Globus pallidus (tissue), 1 donor: ENCODE data around the gene TOGARAM2.
"Not testable (repeated sequence)": the region's sequence is repeated elsewhere in the genome, so short reads cannot be mapped to it uniquely, and the experiment has no call there.

Experiments used
- DNase-seq: peaks from one replicate; pipeline ENCODE4 v3.0.0-alpha.2; 2015; ENCODE audit warnings: low spot score

The TOGARAM2 gene

GRCh38 chr2:28977176-28977875 is 3.8 kb upstream of the TOGARAM2 start:
- no peak for DNase-seq

- DNase-seq, result not testable (repeated sequence)
These were observed 3.1 kb upstream of the TOGARAM2 start for GRCh38 chr2:28978001-28978400.

- no peak for DNase-seq
These were observed 2.5 kb upstream of the TOGARAM2 start for GRCh38 chr2:28978606-28979005.

DNA sequence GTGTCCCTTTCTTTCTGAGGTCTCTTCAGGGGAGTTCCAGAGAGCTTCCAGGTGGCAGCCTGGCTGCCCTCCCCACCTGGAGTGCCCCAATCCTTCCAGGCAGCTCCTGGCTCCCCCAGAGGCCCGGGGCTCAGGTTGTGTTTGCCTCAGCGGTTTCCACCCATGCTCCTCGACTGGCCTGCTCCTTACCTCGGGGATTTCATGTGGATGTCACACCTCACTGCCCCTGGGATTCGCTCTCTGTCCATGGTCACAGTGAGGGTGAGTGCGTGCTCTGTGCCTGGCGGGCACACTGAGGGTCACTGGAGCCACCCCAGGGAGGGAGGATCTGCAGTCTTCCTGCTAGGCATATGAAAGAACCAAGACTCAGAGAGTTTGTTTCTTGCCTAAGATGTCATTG is 2.1 kb upstream of the TOGARAM2 start:
- DNase-seq, result no peak

DNA sequence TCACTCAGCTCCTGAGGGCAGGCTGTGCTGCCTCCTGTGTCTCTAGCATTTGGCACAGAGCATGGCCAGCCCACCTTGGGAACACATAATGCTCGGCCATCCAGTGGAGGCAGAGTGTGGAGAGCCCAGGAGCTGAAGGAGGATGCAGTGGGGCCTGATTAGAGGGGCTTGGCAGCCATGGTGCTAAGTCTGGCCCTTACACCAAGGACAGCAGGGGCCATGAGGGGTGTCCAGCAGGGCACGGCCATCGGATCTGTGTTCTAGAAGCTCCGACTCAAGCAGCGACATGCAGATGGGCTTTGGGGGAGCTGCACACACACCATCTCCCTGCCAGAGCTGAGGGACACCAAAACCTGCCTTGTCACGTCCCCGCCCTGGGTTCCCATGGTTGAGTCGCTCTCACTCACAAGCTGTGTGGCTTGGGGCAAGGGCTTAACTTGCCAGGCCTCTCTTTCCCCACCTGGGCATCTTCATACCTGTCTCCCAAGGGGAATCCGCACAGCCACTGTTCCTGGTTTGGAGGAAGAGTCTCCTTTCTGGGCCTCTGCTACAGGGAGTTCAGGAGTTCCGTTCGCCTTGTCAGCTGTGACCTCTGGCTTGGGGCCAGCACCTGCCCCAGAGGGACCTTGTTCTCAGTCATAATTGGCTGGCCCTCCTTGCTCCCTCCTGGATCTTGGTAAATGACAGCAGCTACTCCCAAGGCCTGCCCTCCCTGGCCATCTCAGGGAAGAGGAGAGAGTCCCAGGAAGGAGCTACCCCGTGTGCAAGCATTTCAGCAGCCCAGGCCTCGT is 1.3 kb upstream of the TOGARAM2 start:
- DNase-seq, result no peak

DNA sequence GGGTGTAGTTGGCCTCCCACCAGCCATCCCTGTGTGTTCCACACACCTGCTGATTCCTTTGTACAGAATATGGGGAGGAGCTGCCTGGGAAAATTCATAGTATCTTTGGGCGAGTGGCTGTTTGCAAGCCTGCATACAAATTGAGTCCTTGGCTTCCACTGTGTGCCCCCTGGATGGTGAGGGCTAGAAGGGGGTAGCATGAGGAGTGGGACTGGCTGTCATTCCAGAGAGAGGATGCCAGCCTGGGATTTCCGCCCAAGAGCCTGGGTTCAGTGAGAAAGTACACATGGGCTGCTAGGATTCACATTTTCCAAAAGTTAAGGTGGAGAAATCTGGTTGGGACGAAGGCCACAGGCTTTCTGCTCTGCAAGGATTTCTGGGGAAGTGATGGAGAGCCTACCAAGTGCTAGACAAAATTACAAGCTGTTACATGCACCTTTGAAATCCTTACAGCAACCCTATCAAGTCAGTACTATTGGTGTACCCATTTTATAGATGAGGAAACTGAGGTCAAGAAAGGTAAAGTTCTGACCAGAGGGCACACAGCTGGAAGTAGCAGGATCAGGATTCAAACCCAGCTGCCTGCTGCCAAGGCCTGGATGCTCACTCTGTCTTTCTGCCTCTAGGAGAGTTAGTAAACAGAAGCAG is 606 bp upstream of the TOGARAM2 start:
- peak; percentile 55 for DNase-seq

- no peak for DNase-seq
These were observed 700 bp downstream of the TOGARAM2 start for GRCh38 chr2:28981620-28982376.

GRCh38 chr2:28982381-28982950 is 1.4 kb downstream of the TOGARAM2 start:
- no peak for DNase-seq

DNA sequence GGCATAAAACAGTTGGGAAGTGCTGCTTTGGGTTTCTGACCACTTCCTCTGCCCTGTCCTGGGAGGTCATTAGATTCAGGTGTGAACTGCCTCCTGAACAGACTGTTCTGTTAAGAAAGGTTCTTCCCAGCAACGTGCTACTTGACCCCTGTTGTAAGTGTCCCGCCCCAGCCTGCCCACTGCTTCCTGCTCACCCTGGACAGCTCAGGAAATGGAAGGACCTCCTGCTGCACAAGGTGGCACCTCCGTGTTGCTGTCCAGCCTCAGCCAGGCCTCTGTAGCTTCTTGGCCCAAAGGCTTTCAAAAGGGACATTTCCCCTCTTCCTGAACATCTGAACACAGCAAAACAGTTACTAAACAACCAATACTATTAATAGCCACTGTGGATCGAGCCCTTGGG is 5.3 kb downstream of the TOGARAM2 start:
- DNase-seq, result no peak

GRCh38 chr2:28989973-28990372 is 8.9 kb downstream of the TOGARAM2 start:
- DNase-seq, result no peak

DNA sequence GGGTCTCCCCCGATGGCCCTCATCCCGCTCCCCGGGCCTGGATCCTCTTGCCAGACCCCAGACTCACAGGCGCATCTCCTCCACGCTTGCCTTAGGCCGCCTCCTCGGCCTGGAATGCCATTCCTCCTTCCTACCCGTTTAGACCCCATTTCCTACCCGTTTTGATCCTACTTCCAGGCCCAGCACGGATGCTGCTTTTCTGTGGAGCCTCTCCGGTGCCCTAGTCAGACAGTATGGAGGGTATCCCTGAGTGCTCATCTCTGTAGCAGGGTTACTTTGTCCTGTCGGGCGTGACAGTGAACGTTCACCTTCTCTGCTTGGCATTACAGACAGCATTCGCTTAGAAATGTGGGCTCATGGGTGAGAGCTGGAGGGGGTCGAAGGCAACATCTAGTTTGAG is 9.3 kb downstream of the TOGARAM2 start:
- no peak for DNase-seq

- no peak for DNase-seq
These were observed 9.9 kb downstream of the TOGARAM2 start for GRCh38 chr2:28991021-28991420.

- DNase-seq, result no peak
These were observed 10.4 kb downstream of the TOGARAM2 start for GRCh38 chr2:28991460-28991859.

GRCh38 chr2:28993206-28993960 is 12.3 kb downstream of the TOGARAM2 start:
- DNase-seq, result no peak

DNA sequence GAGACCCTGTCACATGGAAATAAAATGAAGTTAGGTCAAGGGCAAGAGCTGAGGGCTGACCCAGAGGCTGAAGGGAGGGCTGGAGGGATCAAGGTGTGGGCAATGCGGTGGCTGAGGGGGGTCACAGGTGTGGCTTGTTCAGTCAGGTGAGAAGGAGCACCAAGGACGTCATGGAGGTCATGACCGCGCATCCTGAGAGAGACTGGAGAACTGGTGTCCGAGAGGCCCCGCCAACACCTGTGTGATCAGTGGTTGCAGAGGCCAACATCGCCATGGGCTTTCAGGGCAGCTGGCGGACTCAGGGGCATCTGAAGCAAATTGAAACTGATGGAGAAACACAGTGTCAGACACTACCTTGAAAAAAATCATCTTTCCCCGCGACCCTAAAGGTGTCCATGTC is 13.0 kb downstream of the TOGARAM2 start:
- no peak for DNase-seq

DNA sequence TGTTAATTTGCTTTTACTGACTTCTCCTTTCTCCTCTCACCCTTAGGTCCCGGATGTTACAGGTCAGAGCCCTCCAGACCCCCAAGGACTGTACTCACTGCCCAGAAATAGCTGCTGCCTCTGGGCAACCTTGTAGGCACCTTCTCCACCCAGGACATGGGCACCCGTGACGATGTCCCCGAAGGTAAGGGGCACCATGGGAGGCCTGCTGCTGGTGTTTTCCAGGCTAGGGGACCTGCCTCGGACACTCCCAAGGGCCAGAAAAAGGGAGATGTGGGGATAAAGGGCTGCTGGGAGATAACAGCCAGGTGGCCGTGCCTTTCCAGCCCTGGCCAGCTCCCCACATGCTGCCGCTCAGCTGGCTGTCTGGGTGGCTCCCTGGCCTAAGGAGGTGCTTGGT is 13.6 kb downstream of the TOGARAM2 start:
- no peak for DNase-seq

- no peak for DNase-seq
These were observed 15.0 kb downstream of the TOGARAM2 start for GRCh38 chr2:28995765-28996750.

- DNase-seq, result no peak
These were observed 16.2 kb downstream of the TOGARAM2 start for GRCh38 chr2:28997237-28997846.
